Measurements from ENCODE around the gene CARD11.

CARD11 gene

GRCh38 chr7:2939193-2939885 lies 104.3 kb downstream of the CARD11 start:
- H3K27ac ChIP-seq, result no peak overlapping the region
- no peak for TF ChIP-seq ZFX (IDR thresholded peaks at IDR 0.05)
- TF ChIP-seq CTCF (conservative IDR thresholded peaks at IDR 0.05), result no peak

- H3K27ac ChIP-seq, result no peak overlapping the region
- no peak for TF ChIP-seq ZFX (IDR thresholded peaks at IDR 0.05)
- no peak for TF ChIP-seq CTCF (conservative IDR thresholded peaks at IDR 0.05)
Observed at GRCh38 chr7:2938514-2939192, 105.0 kb downstream of the CARD11 start.

GRCh38 chr7:2937701-2938513 lies 105.8 kb downstream of the CARD11 start:
- H3K27ac ChIP-seq, result no peak overlapping the region
- no peak for TF ChIP-seq ZFX (IDR thresholded peaks at IDR 0.05)
- no peak for TF ChIP-seq CTCF (conservative IDR thresholded peaks at IDR 0.05)

- no peak for TF ChIP-seq CTCF (conservative IDR thresholded peaks at IDR 0.05)
- H3K27ac ChIP-seq, result no peak overlapping the region
Observed at GRCh38 chr7:2936891-2937580, 106.6 kb downstream of the CARD11 start.

GRCh38 chr7:2936301-2936700 lies 107.4 kb downstream of the CARD11 start:
- no peak overlapping the region for H3K27ac ChIP-seq
- TF ChIP-seq ZFX (IDR thresholded peaks at IDR 0.05), result no peak
- TF ChIP-seq CTCF (conservative IDR thresholded peaks at IDR 0.05), result no peak

GRCh38 chr7:2934984-2935740 lies 108.5 kb downstream of the CARD11 start:
- H3K27ac ChIP-seq, result no peak overlapping the region
- TF ChIP-seq ZFX (IDR thresholded peaks at IDR 0.05) (no peak), CTCF (conservative IDR thresholded peaks at IDR 0.05) (no peak)
